ENCODE measurements around the gene SHISAL1. TPM values are rescaled to one million over a fixed set of nuclear protein-coding genes. Genes with fewer than 3 reads are reported as not detected.

SHISAL1 gene
- total and polyA plus RNA-seq, 9 donors = 0.33 to 4.5 (median 2.0) TPM

DNA sequence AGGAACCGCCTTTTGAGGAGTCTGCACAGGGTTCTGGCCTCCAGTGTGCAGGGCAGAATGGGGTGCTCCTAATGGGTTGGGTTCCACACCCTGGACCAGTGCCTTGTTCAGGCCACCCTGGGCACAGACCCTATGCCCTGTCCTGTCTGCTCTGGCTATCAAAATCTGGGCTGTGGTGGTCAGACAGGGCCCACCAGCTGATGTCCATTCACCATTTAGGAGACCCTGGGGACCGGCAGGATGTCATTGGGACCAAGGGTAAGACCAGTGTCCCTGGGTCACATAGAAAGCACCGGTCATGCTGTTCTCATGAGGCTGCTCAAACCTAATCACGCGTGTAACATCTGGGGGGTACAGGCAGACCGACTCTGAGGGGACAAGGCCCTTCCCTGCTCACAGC, 94.7 kb downstream of the SHISAL1 start:
- Histone ChIP-seq H3K4me3 (no peak overlapping the region), H3K27me3 (no peaks in the 10 kb centered on the region), H3K27ac (no peak overlapping the region), H3K36me3 (no peaks in the 10 kb centered on the region), H3K9me3 (peaks cover 0 to 3% of the 10 kb centered on the region in 2 donors), H3K4me1 (ENCODE audit: insufficient read depth) (no peaks in the 10 kb centered on the region)
- TF ChIP-seq POLR2A (IDR thresholded peaks at IDR 0.05) = no peak
- no peak for TF ChIP-seq CTCF (IDR thresholded peaks at IDR 0.05)
- no peak for TF ChIP-seq EP300 (IDR thresholded peaks at IDR 0.05)
- DNase-seq = no peak
- 92 to 95% (median 93%) methylated on average over 6 of the region's 6 CpGs for WGBS, 3 donors
- intact Hi-C loops (cut with DNase I) = no loop called here

DNA sequence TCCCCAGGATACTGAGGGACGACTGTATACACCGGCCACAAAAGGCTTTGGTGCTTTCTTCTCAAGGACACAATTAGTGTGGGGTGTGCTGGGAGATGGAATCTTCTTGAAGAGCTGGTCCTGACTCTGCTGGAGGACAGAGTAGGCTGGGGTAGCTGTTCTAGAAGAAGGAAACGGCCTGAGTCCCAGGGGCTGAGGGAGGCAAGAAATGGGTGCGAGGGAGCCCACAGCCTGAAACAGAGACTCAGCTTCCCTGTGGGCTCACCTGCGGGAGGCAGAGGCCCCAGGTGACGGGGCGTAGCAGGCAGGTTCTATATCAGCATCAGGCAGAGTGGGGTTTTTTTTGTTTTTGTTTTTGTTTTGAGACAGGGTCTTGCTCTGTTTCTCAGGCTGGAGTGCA, 95.4 kb downstream of the SHISAL1 start:
- H3K9me3 ChIP-seq = peaks cover 0 to 3% of the 10 kb centered on the region in 2 donors
- H3K4me1 ChIP-seq (ENCODE audit: insufficient read depth) = no peaks in the 10 kb centered on the region
- no peak for DNase-seq
- H3K4me3 ChIP-seq = no peak overlapping the region
- intact Hi-C loops (cut with DNase I) = no loop called here
- TF ChIP-seq EP300 (IDR thresholded peaks at IDR 0.05) (no peak), CTCF (IDR thresholded peaks at IDR 0.05) (no peak), POLR2A (IDR thresholded peaks at IDR 0.05) (no peak)
- no peaks in the 10 kb centered on the region for H3K36me3 ChIP-seq
- H3K27ac ChIP-seq = no peak overlapping the region
- 65 to 78% (median 72%) methylated on average over 7 of the region's 7 CpGs for WGBS, 3 donors
- no peaks in the 10 kb centered on the region for H3K27me3 ChIP-seq

GRCh38 chr22:44215287-44215686, 97.5 kb downstream of the SHISAL1 start:
- no peaks in the 10 kb centered on the region for H3K36me3 ChIP-seq
- DNase-seq = no peak
- intact Hi-C loops (cut with DNase I) = no loop called here
- no peak overlapping the region for H3K4me3 ChIP-seq
- H3K27ac ChIP-seq = no peak overlapping the region
- H3K27me3 ChIP-seq = no peaks in the 10 kb centered on the region
- TF ChIP-seq EP300 (IDR thresholded peaks at IDR 0.05) = no peak
- TF ChIP-seq CTCF (IDR thresholded peaks at IDR 0.05) = no peak
- no peak for TF ChIP-seq POLR2A (IDR thresholded peaks at IDR 0.05)
- no peaks in the 10 kb centered on the region for H3K4me1 ChIP-seq (ENCODE audit: insufficient read depth)
- WGBS, 3 donors = 86 to 92% (median 91%) methylated on average over 4 of the region's 4 CpGs
- no peaks in the 10 kb centered on the region for H3K9me3 ChIP-seq

GRCh38 chr22:44214764-44215163, 98.0 kb downstream of the SHISAL1 start:
- TF ChIP-seq EP300 (IDR thresholded peaks at IDR 0.05) (no peak), CTCF (IDR thresholded peaks at IDR 0.05) (no peak), POLR2A (IDR thresholded peaks at IDR 0.05) (no peak)
- Histone ChIP-seq H3K9me3 (no peaks in the 10 kb centered on the region), H3K27ac (no peak overlapping the region), H3K4me3 (no peak overlapping the region), H3K36me3 (no peaks in the 10 kb centered on the region), H3K4me1 (ENCODE audit: insufficient read depth) (no peaks in the 10 kb centered on the region), H3K27me3 (no peaks in the 10 kb centered on the region)
- intact Hi-C loops (cut with DNase I) = no loop called here
- DNase-seq = no peak
- WGBS, 3 donors = 74 to 88% (median 83%) methylated on average over 6 of the region's 6 CpGs

All from ovary (tissue), 9 donors.